Stomach (tissue), 4 donors: ENCODE results near the gene GOLGA8N.

Experiments
- CTCF ChIP-seq, 7 experiments: fragments of 450-650 bp in 4 of 7; fragments of 200-600 bp in 3 of 7; sonication (generic) in 3 of 7; IDR thresholded peaks; one replicate each; pipeline ENCODE4 v1.5.1; 2016 to 2019; ENCODE audit warnings: antibody characterized with exemption in 7 of 7, control low read depth in 2 of 7, mild to moderate bottlenecking in 1 of 7
- EP300 ChIP-seq: sonication (generic); formaldehyde crosslinking; IDR thresholded peaks from one replicate; pipeline ENCODE4 v1.6.1; 2017; ENCODE audit warnings: antibody characterized with exemption
- POLR2A ChIP-seq, 4 donors: fragments of 450-650 bp; IDR thresholded peaks; one replicate each; pipeline ENCODE4 v1.6.1; 2016; ENCODE audit warnings: antibody characterized with exemption in 4 of 4, control low read depth in 2 of 4, mild to moderate bottlenecking in 1 of 4, moderate library complexity in 1 of 4

GRCh38 chr15:32656496-32656895 is 63.2 kb downstream of the GOLGA8N start:
- no peak for TF ChIP-seq CTCF (IDR thresholded peaks at IDR 0.05)
- TF ChIP-seq EP300 = no peak
- no peak for TF ChIP-seq POLR2A (IDR thresholded peaks at IDR 0.05)
